GM10847 (cell line): ENCODE results near the gene HFE.

ENCODE experiments used
- POLR2A ChIP-seq: IDR thresholded peaks from 2 replicates; pipeline ENCODE4 v1.6.1; 2011; ENCODE audit not compliant: insufficient read length; ENCODE audit errors: extremely low read depth

HFE gene

DNA sequence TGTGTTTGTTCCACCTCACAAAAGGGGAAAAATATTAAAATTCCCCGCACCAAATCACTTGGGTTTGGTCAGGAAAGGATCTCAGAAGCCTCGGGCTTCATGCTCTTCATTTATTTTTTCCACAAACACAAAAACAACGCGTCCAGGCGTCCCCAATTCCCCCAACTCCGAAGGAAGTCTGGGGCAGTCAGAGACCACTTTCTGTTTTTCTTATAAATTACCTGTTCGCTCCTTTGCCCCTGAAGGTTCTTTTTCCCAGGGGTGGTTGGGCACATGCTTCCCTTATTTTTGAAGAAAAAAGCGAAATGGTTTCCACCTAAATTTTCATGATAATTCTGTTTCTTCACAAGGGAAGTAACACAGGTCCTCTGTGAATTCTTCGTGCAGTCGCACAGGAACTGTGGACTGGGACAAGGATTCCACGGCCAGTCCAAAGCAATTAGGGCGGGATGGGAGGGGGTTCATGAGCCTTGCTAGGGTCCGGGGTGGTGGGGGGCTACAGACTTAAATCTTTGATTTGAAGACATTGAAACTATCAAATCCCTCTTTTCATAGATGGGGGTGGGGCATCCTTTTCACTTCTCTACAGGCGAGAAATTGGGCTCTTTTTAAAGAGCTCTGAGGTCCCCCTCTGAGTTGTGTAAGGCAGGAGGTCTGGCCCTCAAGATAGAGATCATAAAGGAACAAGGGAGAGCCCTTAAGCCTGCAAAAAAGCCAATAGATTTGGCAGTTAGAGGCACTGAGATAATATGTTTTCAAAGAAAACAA, 30.5 kb upstream of the HFE start:
- TF ChIP-seq POLR2A, result no peak

DNA sequence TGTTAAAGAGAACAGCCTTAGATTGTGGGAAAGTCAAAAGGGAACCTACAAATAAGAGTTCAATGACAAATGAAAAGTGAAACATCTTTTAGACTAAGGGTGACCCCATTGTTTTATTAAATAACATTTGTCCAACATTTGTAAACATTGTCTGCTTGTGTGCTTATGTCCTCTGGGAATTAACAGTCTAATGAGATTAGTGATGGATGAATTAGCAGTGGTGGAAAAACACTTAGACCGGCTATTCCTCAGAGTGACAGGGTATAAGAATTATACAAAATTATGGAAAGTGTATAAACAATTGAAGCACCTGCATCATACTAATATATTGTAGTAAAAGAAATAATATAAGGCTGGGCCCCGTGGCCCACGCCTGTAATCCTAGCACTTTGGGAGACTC, 29.3 kb upstream of the HFE start:
- TF ChIP-seq POLR2A, result no peak

DNA sequence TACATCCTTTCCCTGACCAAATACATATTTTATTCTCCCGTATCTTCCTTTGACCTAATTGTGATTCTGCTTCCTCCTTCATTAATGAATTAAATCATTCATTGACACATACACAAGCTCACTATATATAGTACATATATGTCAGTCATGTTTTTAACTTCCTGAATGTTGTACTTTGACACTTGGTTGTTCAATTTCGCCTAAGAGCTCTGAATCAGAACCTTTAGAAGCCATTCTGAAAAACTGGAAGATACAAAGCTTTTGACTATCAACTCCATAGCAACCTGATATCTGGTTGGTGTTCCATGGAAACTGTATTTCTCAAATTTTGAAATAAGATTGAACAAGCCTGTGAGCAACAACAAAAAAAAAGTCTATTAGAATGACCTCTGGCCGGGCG, 27.3 kb upstream of the HFE start:
- no peak for TF ChIP-seq POLR2A

DNA sequence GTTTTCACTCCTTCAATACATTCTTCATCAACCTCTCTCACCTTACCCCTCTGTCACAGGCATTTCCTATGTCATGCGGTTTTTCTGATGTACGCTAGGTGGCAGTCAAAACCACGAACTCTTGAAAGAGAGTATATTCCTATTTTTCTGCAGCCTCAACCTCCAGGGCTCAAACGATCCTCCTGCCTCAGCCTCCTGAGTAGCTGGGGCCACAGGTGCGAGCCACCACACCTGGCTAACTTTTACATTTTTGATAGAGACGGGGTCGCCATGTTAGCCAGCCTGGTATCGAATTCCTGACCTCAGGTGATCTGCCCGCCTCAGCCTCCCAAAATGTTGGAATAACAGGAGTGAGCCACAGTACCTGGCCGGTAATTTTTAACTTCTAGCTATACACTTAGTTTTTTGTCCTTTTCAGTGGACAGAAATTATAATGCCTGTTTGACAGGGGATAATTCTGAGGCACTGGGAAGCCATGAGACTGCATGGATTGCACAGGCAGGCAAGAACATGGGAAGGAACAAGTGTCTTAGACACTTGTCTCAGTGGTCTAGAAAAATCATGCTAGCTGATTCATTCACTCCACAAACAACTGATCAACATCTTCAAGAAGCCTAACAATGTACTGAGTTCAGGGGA, 22.5 kb upstream of the HFE start:
- no peak for TF ChIP-seq POLR2A

DNA sequence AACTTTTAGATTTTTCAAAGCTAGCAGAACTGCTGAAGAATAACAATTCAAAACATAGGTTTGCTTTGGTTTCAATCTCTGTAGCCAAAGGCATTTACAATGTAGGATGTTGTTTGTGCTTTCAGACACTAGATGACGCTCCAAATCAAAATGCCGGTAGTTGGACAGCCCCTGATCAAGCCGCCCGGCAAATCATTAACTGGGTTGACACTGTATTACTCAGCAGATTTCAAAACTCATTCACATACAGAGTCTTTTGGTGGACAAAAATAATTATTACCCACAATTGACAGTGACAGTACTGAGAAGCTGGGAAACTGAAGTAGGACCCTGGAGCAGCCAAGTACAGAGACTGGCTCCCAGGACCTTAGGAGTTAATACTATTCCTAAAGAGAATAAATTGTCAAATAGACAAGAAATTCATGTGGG, 21.3 kb upstream of the HFE start:
- TF ChIP-seq POLR2A, result no peak

DNA sequence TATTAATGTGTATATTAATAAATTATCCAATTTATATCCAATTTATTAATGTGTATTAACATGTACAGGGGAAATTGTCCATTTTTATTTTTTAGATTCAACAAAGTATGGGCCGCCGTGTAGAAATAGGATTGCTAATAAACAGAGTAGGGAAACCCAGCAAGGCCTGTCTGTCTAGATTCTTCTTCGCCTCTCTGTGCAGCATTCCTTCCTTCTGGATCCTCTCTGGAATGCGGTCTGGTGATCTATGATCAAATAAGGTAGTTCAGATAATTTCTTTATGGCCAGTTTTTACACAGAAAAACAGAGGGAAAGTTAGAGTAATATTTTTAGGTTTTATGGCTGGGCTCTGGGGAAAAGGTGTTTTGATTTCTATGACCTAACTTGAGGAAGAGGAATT, 19.9 kb upstream of the HFE start:
- no peak for TF ChIP-seq POLR2A

DNA sequence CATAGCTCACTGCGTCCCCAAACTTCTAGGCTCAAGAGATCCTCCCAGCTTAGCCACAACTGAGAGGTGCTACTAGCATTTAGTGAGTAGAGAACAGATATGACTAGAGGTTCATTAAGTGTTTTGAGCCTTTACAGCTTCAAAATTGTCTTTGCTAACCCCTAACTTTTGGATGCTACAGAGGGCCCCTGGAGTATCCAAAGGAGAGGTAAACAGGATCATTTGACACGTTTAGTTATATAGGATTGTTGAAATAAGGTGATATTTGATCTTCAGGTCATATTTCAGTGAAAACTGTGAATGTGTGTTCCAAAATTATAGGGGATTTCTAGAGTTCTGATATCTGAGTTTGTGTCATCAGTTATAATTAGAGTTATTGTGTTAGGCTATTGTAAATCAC, 19.2 kb upstream of the HFE start:
- TF ChIP-seq POLR2A, result no peak

DNA sequence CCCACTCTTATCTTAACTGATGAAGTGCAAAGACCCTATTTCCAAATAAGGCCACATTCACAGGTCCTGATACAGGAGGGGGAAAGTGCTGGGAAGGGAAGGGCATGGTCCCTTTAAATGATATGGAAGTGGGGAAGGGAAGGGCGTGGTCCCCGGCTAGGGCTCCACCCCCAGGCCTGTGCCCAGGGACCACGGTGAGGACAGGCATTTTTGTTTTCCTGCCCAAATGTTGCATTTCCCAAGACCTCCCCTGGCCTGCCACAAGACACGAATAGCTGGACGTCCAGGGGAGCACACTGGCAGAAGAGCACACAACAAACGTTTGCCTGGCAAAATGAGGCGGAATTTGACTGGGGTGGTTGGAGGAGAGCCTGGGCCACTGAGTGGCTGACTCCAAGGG, 16.1 kb upstream of the HFE start:
- no peak for TF ChIP-seq POLR2A

DNA sequence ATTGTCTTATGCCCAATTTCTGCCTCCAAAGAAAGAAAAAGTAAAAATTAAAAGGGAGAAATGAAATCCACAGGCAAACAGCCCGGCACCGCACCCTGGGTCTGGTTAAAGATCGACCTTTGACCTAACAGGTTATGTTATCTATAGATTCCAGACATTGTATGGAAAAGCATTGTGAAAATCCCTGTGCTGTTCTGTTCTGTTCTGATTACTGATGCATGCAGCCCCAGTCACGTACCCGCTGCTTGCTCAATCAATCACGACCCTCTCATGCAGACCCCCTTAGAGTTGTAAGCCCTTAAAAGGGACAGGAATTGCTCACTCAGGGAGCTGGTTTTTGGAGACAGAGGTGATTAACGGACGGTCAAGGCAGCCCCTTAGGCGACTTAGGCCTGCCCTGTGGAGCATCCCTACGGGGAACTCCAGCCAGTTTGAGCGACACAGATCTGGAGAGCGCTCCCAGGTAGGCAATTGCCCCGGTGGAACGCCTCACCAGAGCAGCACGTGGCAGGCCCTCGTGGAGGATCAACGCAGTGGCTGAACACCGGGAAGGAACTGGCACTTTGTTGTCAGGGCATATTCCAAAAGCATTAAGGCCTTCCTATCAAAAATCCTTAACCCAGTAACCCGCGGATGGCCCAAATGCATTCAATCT, 12.0 kb upstream of the HFE start:
- no peak for TF ChIP-seq POLR2A

DNA sequence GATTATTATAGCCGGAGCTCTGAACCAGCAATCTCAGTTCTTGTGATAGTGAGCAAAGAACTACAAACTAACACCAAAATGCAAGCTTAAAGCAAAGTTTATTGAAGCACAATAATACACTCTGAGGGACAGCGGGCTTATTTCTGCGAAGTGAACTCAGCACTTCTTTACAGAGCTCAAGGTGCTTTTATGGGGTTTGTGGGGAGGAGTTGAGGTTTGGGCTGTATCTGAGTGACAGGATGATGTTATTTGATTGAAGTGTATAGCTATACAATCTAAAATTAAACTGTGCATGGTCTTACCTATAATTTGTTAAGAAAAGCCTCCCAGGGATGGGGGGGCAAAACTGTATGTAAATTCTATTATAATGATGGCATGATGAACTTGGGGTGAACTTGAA, 1.0 kb upstream of the HFE start:
- TF ChIP-seq POLR2A, result no peak

DNA sequence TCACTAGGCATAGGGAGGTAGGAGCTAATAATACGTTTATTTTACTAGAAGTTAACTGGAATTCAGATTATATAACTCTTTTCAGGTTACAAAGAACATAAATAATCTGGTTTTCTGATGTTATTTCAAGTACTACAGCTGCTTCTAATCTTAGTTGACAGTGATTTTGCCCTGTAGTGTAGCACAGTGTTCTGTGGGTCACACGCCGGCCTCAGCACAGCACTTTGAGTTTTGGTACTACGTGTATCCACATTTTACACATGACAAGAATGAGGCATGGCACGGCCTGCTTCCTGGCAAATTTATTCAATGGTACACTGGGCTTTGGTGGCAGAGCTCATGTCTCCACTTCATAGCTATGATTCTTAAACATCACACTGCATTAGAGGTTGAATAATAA, 1.1 kb downstream of the HFE start:
- TF ChIP-seq POLR2A, result no peak

DNA sequence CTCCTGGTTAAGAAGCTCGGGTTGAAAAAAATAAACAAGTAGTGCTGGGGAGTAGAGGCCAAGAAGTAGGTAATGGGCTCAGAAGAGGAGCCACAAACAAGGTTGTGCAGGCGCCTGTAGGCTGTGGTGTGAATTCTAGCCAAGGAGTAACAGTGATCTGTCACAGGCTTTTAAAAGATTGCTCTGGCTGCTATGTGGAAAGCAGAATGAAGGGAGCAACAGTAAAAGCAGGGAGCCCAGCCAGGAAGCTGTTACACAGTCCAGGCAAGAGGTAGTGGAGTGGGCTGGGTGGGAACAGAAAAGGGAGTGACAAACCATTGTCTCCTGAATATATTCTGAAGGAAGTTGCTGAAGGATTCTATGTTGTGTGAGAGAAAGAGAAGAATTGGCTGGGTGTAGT, 2.0 kb downstream of the HFE start:
- TF ChIP-seq POLR2A, result no peak

DNA sequence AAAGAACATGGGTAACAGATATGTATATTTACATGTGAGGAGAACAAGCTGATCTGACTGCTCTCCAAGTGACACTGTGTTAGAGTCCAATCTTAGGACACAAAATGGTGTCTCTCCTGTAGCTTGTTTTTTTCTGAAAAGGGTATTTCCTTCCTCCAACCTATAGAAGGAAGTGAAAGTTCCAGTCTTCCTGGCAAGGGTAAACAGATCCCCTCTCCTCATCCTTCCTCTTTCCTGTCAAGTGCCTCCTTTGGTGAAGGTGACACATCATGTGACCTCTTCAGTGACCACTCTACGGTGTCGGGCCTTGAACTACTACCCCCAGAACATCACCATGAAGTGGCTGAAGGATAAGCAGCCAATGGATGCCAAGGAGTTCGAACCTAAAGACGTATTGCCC, 5.2 kb downstream of the HFE start:
- TF ChIP-seq POLR2A, result no peak

DNA sequence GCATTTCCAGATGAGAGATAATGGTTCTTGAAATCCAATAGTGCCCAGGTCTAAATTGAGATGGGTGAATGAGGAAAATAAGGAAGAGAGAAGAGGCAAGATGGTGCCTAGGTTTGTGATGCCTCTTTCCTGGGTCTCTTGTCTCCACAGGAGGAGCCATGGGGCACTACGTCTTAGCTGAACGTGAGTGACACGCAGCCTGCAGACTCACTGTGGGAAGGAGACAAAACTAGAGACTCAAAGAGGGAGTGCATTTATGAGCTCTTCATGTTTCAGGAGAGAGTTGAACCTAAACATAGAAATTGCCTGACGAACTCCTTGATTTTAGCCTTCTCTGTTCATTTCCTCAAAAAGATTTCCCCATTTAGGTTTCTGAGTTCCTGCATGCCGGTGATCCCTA, 6.8 kb downstream of the HFE start:
- no peak for TF ChIP-seq POLR2A

DNA sequence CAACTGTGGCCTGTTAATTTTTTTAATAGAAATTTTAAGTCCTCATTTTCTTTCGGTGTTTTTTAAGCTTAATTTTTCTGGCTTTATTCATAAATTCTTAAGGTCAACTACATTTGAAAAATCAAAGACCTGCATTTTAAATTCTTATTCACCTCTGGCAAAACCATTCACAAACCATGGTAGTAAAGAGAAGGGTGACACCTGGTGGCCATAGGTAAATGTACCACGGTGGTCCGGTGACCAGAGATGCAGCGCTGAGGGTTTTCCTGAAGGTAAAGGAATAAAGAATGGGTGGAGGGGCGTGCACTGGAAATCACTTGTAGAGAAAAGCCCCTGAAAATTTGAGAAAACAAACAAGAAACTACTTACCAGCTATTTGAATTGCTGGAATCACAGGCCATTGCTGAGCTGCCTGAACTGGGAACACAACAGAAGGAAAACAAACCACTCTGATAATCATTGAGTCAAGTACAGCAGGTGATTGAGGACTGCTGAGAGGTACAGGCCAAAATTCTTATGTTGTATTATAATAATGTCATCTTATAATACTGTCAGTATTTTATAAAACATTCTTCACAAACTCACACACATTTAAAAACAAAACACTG, 10.1 kb downstream of the HFE start:
- no peak for TF ChIP-seq POLR2A
